Thoracic aorta (tissue), 2 donors: Measurements from ENCODE around the gene NEGR1. TPM values are rescaled to one million over a fixed set of nuclear protein-coding genes. Genes with fewer than 3 reads are reported as not detected.

Experiments
- ATAC-seq: fragments of 150-250 bp; one replicate; pipeline ENCODE4 v1.8.0; 2017; ENCODE audit warnings: low read depth; ENCODE audit not compliant: insufficient number of reproducible peaks, low FRiP score
- DNase-seq: peaks from one replicate; pipeline ENCODE4 v3.0.0-alpha.2; 2020; ENCODE audit warnings: low spot score
- H3K27ac ChIP-seq, 2 donors: fragments of 200-600 bp; sonication (generic); 1 replicate in 1 of 2; 2 replicates in 1 of 2; pipeline ENCODE4 v1.5.1; 2016; ENCODE audit warnings: mild to moderate bottlenecking in 2 of 2, moderate library complexity in 2 of 2
- H3K27me3 ChIP-seq: fragments of 200-600 bp; sonication (generic); replicated peaks from 2 replicates; pipeline ENCODE4 v1.6.0; 2016; ENCODE audit warnings: mild to moderate bottlenecking; ENCODE audit not compliant: insufficient read depth
- H3K36me3 ChIP-seq: fragments of 200-600 bp; sonication (generic); one replicate; pipeline ENCODE4 v1.5.1; 2016
- H3K4me1 ChIP-seq, 2 donors: fragments of 200-600 bp; sonication (generic); 1 replicate in 1 of 2; 2 replicates in 1 of 2; pipeline versions ENCODE4 v1.5.1 to v1.6.0; 2016; ENCODE audit warnings: low read depth in 2 of 2, mild to moderate bottlenecking in 1 of 2; ENCODE audit not compliant: control insufficient read depth in 1 of 2
- H3K4me3 ChIP-seq: fragments of 200-600 bp; sonication (generic); 2 replicates; pipeline ENCODE4 v1.5.1; 2016; ENCODE audit warnings: mild to moderate bottlenecking
- H3K9me3 ChIP-seq: fragments of 200-600 bp; sonication (generic); 2 replicates; pipeline ENCODE4 v1.5.1; 2016
- CTCF ChIP-seq: fragments of 200-600 bp; sonication (generic); IDR thresholded peaks from one replicate; pipeline ENCODE4 v1.5.1; 2019; ENCODE audit warnings: antibody characterized with exemption
- total RNA-seq, 2 donors: library from RNA; depleted of rRNA; stranded (reverse); fragments of >200 nt; gene quantifications; one replicate each; pipeline versions ENCODE4 v1.1.0 to v1.2.3, GENCODE V29; 2016

Gene NEGR1
- total RNA-seq, 2 donors from 2014 or later: 10.4 to 14.4 TPM

- no peak for TF ChIP-seq CTCF
- DNase-seq (no peak), ATAC-seq (no peak)
- no peak overlapping the region for H3K4me3 ChIP-seq
- H3K27ac ChIP-seq: no peak overlapping the region
- H3K9me3 ChIP-seq: no peaks in the 10 kb centered on the region
- no peaks in the 10 kb centered on the region for H3K36me3 ChIP-seq
- H3K4me1 ChIP-seq: no peaks in the 10 kb centered on the region
- no peaks in the 10 kb centered on the region for H3K27me3 ChIP-seq
These were observed 206.9 kb downstream of the NEGR1 start for GRCh38 chr1:72075425-72075824.

- no peak for TF ChIP-seq CTCF
These were observed 215.9 kb downstream of the NEGR1 start for GRCh38 chr1:72066431-72066830.

GRCh38 chr1:72064196-72065075 lies 217.9 kb downstream of the NEGR1 start:
- H3K4me1 ChIP-seq: peaks cover 0 to 3% of the 10 kb centered on the region in 2 donors
- no peak overlapping the region for H3K4me3 ChIP-seq
- TF ChIP-seq CTCF: no peak
- DNase-seq: no peak
- no peaks in the 10 kb centered on the region for H3K9me3 ChIP-seq
- no peak overlapping the region for H3K27ac ChIP-seq
- H3K36me3 ChIP-seq: no peaks in the 10 kb centered on the region
- no peaks in the 10 kb centered on the region for H3K27me3 ChIP-seq
- ATAC-seq: no peak

More at GRCh38 chr1:72066431-72066830, 215.9 kb downstream of the NEGR1 start:
- DNase-seq (no peak), ATAC-seq (no peak)
- no peaks in the 10 kb centered on the region for H3K27me3 ChIP-seq
- no peaks in the 10 kb centered on the region for H3K36me3 ChIP-seq
- H3K27ac ChIP-seq: no peak overlapping the region
- H3K4me1 ChIP-seq: peaks cover 0 to 3% of the 10 kb centered on the region in 2 donors
- no peaks in the 10 kb centered on the region for H3K9me3 ChIP-seq
- H3K4me3 ChIP-seq: no peak overlapping the region

GRCh38 chr1:72063364-72064044 lies 218.8 kb downstream of the NEGR1 start:
- ATAC-seq (no peak), DNase-seq (no peak)
- no peaks in the 10 kb centered on the region for H3K36me3 ChIP-seq
- no peak for TF ChIP-seq CTCF
- H3K27ac ChIP-seq: no peak overlapping the region
- H3K4me3 ChIP-seq: no peak overlapping the region
- H3K9me3 ChIP-seq: no peaks in the 10 kb centered on the region
- H3K27me3 ChIP-seq: no peaks in the 10 kb centered on the region
- peaks cover 0 to 3% of the 10 kb centered on the region in 2 donors for H3K4me1 ChIP-seq

- DNase-seq: no peak
- TF ChIP-seq CTCF: no peak
- H3K9me3 ChIP-seq: no peaks in the 10 kb centered on the region
- H3K4me1 ChIP-seq: peaks cover 0 to 3% of the 10 kb centered on the region in 2 donors
- no peak overlapping the region for H3K4me3 ChIP-seq
- no peaks in the 10 kb centered on the region for H3K27me3 ChIP-seq
- no peak overlapping the region for H3K27ac ChIP-seq
- no peak for ATAC-seq
- H3K36me3 ChIP-seq: no peaks in the 10 kb centered on the region
These were observed 219.8 kb downstream of the NEGR1 start for GRCh38 chr1:72062584-72062983.
